SU-DHL-6 (cell line): ENCODE measurements around the gene TTBK2.

Experiments used
- H2AFZ ChIP-seq: fragments of 200-600 bp; sonication (generic); 2 replicates; pipeline ENCODE4 v1.6.1; 2014; ENCODE audit warnings: low read depth, mild to moderate bottlenecking, moderate library complexity, mixed read lengths, antibody characterized with exemption, low read length; ENCODE audit not compliant: severe bottlenecking
- H3F3A ChIP-seq: fragments of 200-600 bp; shearing (Covaris generic); 2 replicates; pipeline ENCODE4 v1.6.0; 2016; ENCODE audit warnings: antibody characterized with exemption, mild to moderate bottlenecking; ENCODE audit not compliant: insufficient read depth
- H3K27ac ChIP-seq: fragments of 200-600 bp; sonication (generic); 2 replicates; pipeline ENCODE4 v1.5.1; 2016; ENCODE audit warnings: low read depth, mild to moderate bottlenecking, low read length, moderate library complexity, mixed read lengths
- H3K27me3 ChIP-seq: fragments of 200-600 bp; sonication (generic), shearing (Covaris generic); 2 replicates; pipeline ENCODE4 v1.6.0; 2014; ENCODE audit warnings: mild to moderate bottlenecking, low read length
- H3K36me3 ChIP-seq: fragments of 200-600 bp; sonication (generic); 2 replicates; pipeline ENCODE4 v1.6.1; 2014; ENCODE audit warnings: mild to moderate bottlenecking, low read length, mixed read lengths
- H3K4me2 ChIP-seq: fragments of 300-600, 200-600 bp; shearing (Covaris generic), sonication (generic); 2 replicates; pipeline ENCODE4 v1.6.0; 2014; ENCODE audit warnings: low read length, low read depth, mild to moderate bottlenecking; ENCODE audit not compliant: poor library complexity, severe bottlenecking
- H3K4me3 ChIP-seq: fragments of 200-600 bp; sonication (generic); 2 replicates; pipeline ENCODE4 v1.5.1; 2014; ENCODE audit warnings: antibody characterized with exemption, low read length, mild to moderate bottlenecking, mixed read lengths; ENCODE audit not compliant: insufficient read depth, poor library complexity, severe bottlenecking
- H3K79me2 ChIP-seq: fragments of 200-600 bp; sonication (generic); 2 replicates; pipeline ENCODE4 v1.6.1; 2014; ENCODE audit warnings: mild to moderate bottlenecking, low read length, moderate library complexity; ENCODE audit not compliant: insufficient read depth
- H3K9ac ChIP-seq: fragments of 200-600 bp; sonication (generic); 2 replicates; pipeline ENCODE4 v1.7.0; 2014; ENCODE audit warnings: mild to moderate bottlenecking, low read length
- H3K9me2 ChIP-seq: fragments of 200-600 bp; sonication (generic); replicated peaks from 2 replicates; pipeline ENCODE4 v1.6.1; 2014; ENCODE audit warnings: low read length; ENCODE audit not compliant: insufficient read depth
- H3K9me3 ChIP-seq: fragments of 200-600 bp; sonication (generic); 2 replicates; pipeline ENCODE4 v1.6.1; 2014; ENCODE audit warnings: low read length, mixed read lengths; ENCODE audit not compliant: insufficient read depth
- H4K20me1 ChIP-seq: fragments of 200-600 bp; sonication (generic); 2 replicates; pipeline ENCODE4 v1.6.1; 2014; ENCODE audit warnings: low read depth, mild to moderate bottlenecking, antibody characterized with exemption, low read length, moderate library complexity, mixed read lengths
- EZH2phosphoT487 ChIP-seq: fragments of 200-600 bp; sonication (generic), shearing (Covaris generic); conservative IDR thresholded peaks from 2 replicates; pipeline ENCODE4 v1.6.1; 2018; ENCODE audit warnings: mild to moderate bottlenecking, antibody characterized with exemption, low read length, moderate library complexity, mixed read lengths
- TF ChIP-seq, protein P1 (sequence below): fragments of 200-600 bp; sonication (generic); IDR thresholded peaks from one replicate; pipeline ENCODE4 v1.5.1; 2017; ENCODE audit warnings: antibody characterized with exemption, mild to moderate bottlenecking, low read length, moderate library complexity; ENCODE audit not compliant: insufficient read depth, poor library complexity, severe bottlenecking

Gene TTBK2

DNA sequence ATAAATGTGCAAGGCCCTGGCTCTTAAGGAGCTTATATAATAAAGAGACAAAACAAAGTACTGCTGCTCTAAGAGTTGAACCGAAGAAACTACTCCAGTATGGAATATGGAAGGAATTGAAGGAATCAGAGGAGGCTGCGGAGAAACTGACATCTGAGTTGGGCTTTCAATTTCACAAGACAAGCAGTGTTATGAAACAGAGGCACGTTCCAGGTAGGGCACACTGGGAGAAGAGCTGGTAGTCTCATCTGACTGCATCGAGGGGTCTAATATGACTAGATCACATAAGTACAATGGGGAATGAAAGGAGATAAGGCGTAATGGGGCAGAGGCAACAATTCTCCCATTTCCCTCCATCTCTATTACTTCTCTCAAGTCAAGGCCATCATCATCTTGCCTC lies 115.3 kb downstream of the TTBK2 start:
- H3K9ac ChIP-seq = no peak overlapping the region
- no peaks in the 10 kb centered on the region for H3F3A ChIP-seq
- no peaks in the 10 kb centered on the region for H3K79me2 ChIP-seq
- no peak overlapping the region for H2AFZ ChIP-seq
- H4K20me1 ChIP-seq = no peaks in the 10 kb centered on the region
- no peak overlapping the region for H3K27ac ChIP-seq
- H3K4me2 ChIP-seq = no peak overlapping the region
- no peaks in the 10 kb centered on the region for H3K9me3 ChIP-seq
- H3K9me2 ChIP-seq = no peaks in the 10 kb centered on the region
- H3K4me3 ChIP-seq = no peak overlapping the region
- TF ChIP-seq EZH2phosphoT487 = no peak
- TF ChIP-seq, protein P1, sequence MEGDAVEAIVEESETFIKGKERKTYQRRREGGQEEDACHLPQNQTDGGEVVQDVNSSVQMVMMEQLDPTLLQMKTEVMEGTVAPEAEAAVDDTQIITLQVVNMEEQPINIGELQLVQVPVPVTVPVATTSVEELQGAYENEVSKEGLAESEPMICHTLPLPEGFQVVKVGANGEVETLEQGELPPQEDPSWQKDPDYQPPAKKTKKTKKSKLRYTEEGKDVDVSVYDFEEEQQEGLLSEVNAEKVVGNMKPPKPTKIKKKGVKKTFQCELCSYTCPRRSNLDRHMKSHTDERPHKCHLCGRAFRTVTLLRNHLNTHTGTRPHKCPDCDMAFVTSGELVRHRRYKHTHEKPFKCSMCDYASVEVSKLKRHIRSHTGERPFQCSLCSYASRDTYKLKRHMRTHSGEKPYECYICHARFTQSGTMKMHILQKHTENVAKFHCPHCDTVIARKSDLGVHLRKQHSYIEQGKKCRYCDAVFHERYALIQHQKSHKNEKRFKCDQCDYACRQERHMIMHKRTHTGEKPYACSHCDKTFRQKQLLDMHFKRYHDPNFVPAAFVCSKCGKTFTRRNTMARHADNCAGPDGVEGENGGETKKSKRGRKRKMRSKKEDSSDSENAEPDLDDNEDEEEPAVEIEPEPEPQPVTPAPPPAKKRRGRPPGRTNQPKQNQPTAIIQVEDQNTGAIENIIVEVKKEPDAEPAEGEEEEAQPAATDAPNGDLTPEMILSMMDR = no peak
- H3K27me3 ChIP-seq = no peaks in the 10 kb centered on the region
- 0 out of 2 replicates have a peak, but pooled peaks cover 2% of the 10 kb centered on the region for H3K36me3 ChIP-seq

DNA sequence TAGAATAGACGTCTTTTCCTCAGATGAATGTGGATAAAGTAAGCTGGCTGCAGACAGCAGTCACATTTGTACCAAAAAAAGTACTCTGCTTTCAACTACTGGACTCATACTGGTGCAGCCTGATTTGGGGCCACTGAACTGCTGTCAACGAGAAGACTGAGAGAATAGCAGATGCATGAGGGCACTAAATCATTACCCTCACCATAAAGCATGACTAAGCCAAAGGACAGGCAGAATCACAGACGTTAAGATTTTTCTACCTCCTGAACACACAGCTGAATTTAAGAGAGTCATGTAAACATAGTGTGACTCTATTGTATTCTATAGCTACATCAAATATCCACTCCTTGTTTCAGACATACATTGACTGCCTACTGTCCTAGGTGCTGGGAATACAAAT lies 115.8 kb downstream of the TTBK2 start:
- no peaks in the 10 kb centered on the region for H3F3A ChIP-seq

DNA sequence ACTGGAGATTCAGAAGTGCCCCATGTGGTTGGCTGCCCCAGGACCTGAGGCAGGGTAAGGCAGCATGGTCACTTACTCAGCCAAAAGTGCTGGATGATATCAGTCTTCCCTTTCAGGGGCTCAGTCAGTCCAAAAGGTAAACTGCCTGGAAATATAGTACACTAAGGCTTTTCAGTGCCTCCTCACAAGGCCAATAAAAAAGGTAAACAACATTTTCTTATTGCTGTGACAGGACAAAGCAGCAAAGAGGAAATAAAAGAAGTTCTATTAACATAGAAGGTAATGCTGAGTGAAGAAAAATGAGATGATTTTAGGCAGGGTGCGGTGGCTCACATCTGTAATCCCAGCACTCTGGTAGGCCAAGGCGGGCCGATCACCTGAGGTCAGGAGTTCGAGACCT lies 117.1 kb downstream of the TTBK2 start:
- Histone ChIP-seq H3K79me2 (no peaks in the 10 kb centered on the region), H3K27ac (no peak overlapping the region)
- TF ChIP-seq EZH2phosphoT487 = no peak
- TF ChIP-seq, protein P1 = no peak

More for the DNA sequence above, 115.8 kb downstream of the TTBK2 start:
- Histone ChIP-seq H4K20me1 (no peaks in the 10 kb centered on the region), H3K27ac (no peak overlapping the region), H3K9me2 (no peaks in the 10 kb centered on the region), H3K9ac (no peak overlapping the region), H3K36me3 (no peaks in the 10 kb centered on the region), H3K4me2 (no peak overlapping the region), H2AFZ (no peak overlapping the region), H3K9me3 (no peaks in the 10 kb centered on the region), H3K27me3 (no peaks in the 10 kb centered on the region), H3K4me3 (no peak overlapping the region), H3K79me2 (no peaks in the 10 kb centered on the region)
- TF ChIP-seq EZH2phosphoT487 = no peak
- TF ChIP-seq, protein P1 = no peak

DNA sequence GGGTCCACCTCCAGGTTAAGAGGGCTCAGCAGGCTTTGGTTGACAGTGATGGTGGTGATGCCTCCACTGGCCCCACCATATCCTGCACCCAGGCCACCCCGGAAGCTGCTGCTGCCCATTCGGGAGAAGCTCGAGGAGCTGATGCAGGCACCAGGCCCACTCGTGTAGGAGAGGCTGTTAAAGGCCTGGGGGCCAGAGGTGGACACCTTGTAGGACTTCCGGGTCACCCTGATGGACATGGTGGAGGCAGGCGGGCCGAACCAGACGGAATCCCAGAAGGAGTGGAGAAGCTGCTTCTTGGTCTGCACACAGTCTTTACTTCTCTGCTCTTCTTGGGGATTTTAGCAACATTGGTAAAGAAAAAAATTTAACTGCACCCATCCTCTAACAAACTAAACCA lies 118.4 kb downstream of the TTBK2 start:
- H3K4me3 ChIP-seq = no peak overlapping the region

More for the DNA sequence above, 117.1 kb downstream of the TTBK2 start:
- H3K27me3 ChIP-seq = no peaks in the 10 kb centered on the region
- H3K9me2 ChIP-seq = no peaks in the 10 kb centered on the region
- no peaks in the 10 kb centered on the region for H3F3A ChIP-seq
- no peak overlapping the region for H2AFZ ChIP-seq
- H3K9ac ChIP-seq = no peak overlapping the region
- H3K4me3 ChIP-seq = no peak overlapping the region
- no peak overlapping the region for H3K4me2 ChIP-seq
- H4K20me1 ChIP-seq = no peaks in the 10 kb centered on the region
- H3K9me3 ChIP-seq = no peaks in the 10 kb centered on the region
- no peaks in the 10 kb centered on the region for H3K36me3 ChIP-seq

More for the DNA sequence above, 118.4 kb downstream of the TTBK2 start:
- H3F3A ChIP-seq = no peaks in the 10 kb centered on the region
- no peak for TF ChIP-seq EZH2phosphoT487
- TF ChIP-seq, protein P1 = no peak
- no peaks in the 10 kb centered on the region for H3K9me2 ChIP-seq
- H3K4me2 ChIP-seq = no peak overlapping the region
- H3K27ac ChIP-seq = no peak overlapping the region
- no peaks in the 10 kb centered on the region for H3K36me3 ChIP-seq
- no peak overlapping the region for H2AFZ ChIP-seq
- H3K9ac ChIP-seq = no peak overlapping the region
- H4K20me1 ChIP-seq = no peaks in the 10 kb centered on the region
- no peaks in the 10 kb centered on the region for H3K27me3 ChIP-seq
- H3K79me2 ChIP-seq = no peaks in the 10 kb centered on the region
- H3K9me3 ChIP-seq = no peaks in the 10 kb centered on the region
